ENCODE results near the gene NUP50.

Gene NUP50

GRCh38 chr22:45233827-45234226 is 70.1 kb downstream of the NUP50 start:
- no peak for DNase-seq

DNA sequence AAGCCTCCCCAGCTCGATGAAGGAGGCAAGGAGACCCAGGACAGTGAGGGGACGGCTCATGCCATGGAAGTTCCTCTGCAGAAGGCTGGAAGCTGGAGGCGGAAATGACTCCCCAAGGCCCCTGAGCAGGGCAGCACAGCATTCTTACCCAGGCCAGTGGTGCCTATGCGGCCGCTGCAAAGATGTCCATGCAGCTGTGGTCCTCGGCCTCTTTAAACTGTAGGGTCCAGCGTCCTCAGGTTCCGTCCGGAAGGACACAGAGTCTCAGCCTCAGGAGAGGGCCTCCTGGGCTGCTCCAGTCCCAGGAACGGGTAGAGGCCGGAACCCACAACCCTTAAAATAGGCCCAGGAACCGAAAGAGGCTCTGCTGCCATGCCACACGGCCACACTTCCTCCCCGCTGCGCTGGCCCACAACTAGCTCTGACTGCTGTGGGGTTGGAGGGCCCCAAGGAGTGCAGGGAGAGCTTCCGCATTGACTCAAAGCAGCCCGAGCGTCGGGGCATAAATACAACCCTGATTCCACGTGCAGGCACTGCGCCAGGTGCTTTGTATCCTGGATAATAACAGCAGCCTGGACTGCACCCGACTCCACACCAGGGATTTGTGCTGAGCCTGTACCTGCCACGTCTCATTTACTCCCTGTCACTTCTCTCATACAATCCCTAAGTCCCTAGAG is 71.5 kb downstream of the NUP50 start:
- no peak for DNase-seq

- DNase-seq: no peak
These were observed 72.2 kb downstream of the NUP50 start for GRCh38 chr22:45235851-45236342.

- DNase-seq: no peak
These were observed 73.6 kb downstream of the NUP50 start for GRCh38 chr22:45237065-45237990.
